GM13976 (cell line): ENCODE measurements around the gene B3GALT4.

Source experiments
- DNase-seq: peaks from one replicate; pipeline ENCODE4 v3.0.0; 2012; ENCODE audit warnings: low spot score
- CTCF ChIP-seq: IDR thresholded peaks from 2 replicates; pipeline ENCODE4 v1.5.1; 2012; ENCODE audit warnings: borderline replicate concordance, mild to moderate bottlenecking; ENCODE audit not compliant: insufficient read depth; ENCODE audit errors: extremely low read depth, missing control alignments, control extremely low read depth
- in situ Hi-C: fragments of 300-500 bp; cut with MboI; formaldehyde crosslinking; loops from one replicate; pipeline ENCODE4 v1.12.0; 2022; ENCODE audit warnings: low sequenced_read_pairs, mixed read lengths, inconsistent platforms; ENCODE audit not compliant: unreplicated experiment

The B3GALT4 gene

GRCh38 chr6:33243476-33243875 is 33.4 kb upstream of the B3GALT4 start:
- DNase-seq: no peak
- in situ Hi-C loops: loop anchor here (25.0 kb wide), 1 partner anchor 231 kb away; the partner anchor contains the start of gene HLA-DOA
- no peak for TF ChIP-seq CTCF

GRCh38 chr6:33247977-33248642 is 28.8 kb upstream of the B3GALT4 start:
- in situ Hi-C loops: loop anchor here (25.0 kb wide), 1 partner anchor 236 kb away; the partner anchor contains the start of gene HLA-DOA
- DNase-seq: peak; percentile 84
- peak; percentile 93 for TF ChIP-seq CTCF

- in situ Hi-C loops: loop anchor here (25.0 kb wide), 1 partner anchor 236 kb away; the partner anchor contains the start of gene HLA-DOA
- TF ChIP-seq CTCF: no peak
- DNase-seq: peak; percentile 30
These were observed 28.3 kb upstream of the B3GALT4 start for GRCh38 chr6:33248643-33248931.

- DNase-seq: peak; percentile 93
- in situ Hi-C loops: loop anchor here (25.0 kb wide), 1 partner anchor 237 kb away; the partner anchor contains the start of gene HLA-DOA
- peak; percentile 2 for TF ChIP-seq CTCF
These were observed 27.8 kb upstream of the B3GALT4 start for GRCh38 chr6:33248932-33249731.

GRCh38 chr6:33249732-33250630 is 26.9 kb upstream of the B3GALT4 start:
- in situ Hi-C loops: loop anchor here (25.0 kb wide), 1 partner anchor 238 kb away; the partner anchor contains the start of gene HLA-DOA
- DNase-seq: peak; percentile 18
- TF ChIP-seq CTCF: no peak

GRCh38 chr6:33250731-33251130 is 26.2 kb upstream of the B3GALT4 start:
- in situ Hi-C loops: no loop called here
- no peak for DNase-seq
- TF ChIP-seq CTCF: no peak
